ENCODE measurements around the gene DGCR8.
"Not testable (repeated sequence)": the region's sequence is repeated elsewhere in the genome, so short reads cannot be mapped to it uniquely, and the experiment has no call there.

Gene DGCR8

DNA sequence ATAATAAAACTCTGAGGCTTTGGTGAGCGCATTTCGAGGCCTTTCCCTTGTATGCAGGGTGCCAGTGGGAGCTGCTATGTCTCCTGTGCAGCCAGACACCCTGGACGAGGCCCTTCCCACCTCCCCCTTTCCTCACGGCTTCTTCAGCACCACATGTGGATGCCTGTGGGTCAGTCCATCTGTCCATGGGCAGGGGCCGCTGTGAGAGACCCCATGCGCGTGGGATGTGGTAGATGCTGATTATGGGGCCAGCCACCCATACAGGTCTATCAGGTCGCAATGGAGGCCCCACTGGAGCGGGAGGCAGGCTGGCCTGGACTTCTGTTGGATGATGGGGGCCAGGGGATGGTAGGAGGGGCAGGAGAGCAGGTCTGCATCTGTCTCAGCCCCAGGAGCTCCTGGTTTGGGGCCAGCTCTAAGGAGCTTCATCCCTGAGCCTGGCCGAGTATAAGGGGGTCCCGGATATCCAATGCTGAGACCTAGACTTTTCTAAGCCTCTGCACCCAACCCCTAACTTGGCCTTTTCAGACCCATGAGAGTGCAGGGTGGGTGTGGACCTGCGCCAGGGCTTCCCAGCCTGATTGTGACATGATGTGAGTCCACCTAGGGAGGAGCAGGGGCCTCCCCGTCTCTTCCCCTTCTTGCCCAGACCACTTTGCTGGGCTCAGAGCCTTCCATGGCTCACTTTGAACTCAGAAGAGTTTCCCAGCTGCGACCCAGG, 14.0 kb upstream of the DGCR8 start:
- in situ Hi-C loops (cut with MboI; ENCODE audit: low sequenced_read_pairs): no loop called here

DNA sequence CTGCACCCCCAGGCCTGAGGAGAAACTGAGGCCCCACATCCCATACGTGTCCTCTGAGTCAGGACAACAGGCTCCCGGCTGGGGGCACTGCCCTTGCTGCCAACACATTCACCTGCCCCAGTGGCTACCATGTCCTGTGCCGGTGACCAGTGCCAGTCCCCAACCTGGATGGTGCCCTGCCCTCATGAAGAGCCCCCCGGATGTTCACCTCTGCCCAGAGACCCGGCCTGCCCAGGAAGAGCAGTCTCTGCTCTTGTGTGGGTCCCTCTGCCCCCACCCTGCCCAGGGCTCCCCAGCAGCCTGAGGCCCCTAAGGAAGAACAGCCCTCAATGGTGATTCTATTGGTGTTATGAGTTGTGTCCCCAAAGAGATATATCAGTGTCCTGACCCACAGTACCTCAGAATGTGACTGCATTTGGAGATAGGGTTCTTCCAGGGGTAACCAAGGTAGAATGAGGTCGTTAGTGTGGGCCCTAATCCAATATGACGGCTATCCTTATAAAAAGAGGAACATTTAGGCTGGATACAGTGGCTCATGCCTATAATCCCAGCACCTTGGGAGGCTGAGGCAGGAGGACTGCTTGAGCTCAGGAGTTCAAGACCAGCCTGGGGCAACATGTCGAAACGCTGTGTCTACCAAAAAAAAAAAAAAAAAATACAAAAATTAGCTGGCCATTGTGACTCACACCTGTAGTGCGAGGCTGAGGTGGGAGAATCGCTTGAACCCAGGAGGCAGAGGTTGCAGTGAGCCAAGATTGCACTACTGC, 13.2 kb upstream of the DGCR8 start:
- in situ Hi-C loops (cut with MboI; ENCODE audit: low sequenced_read_pairs): no loop called here

DNA sequence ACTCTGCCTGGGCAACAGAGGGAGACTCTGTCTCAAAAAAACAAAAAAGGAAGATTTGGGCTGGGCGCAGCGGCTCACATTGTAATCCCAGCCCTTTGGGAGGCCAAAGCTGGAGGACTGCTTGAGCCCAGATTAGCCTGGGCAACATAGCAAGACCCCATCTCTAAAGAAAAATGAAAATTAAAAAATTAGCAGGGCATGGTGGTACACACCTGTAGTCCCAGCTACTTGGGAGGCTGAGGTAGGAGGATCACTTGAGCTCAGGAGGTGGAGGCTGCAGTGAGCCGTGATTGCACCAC, 12.7 kb upstream of the DGCR8 start:
- in situ Hi-C loops (cut with MboI; ENCODE audit: low sequenced_read_pairs): not testable (repeated sequence)

DNA sequence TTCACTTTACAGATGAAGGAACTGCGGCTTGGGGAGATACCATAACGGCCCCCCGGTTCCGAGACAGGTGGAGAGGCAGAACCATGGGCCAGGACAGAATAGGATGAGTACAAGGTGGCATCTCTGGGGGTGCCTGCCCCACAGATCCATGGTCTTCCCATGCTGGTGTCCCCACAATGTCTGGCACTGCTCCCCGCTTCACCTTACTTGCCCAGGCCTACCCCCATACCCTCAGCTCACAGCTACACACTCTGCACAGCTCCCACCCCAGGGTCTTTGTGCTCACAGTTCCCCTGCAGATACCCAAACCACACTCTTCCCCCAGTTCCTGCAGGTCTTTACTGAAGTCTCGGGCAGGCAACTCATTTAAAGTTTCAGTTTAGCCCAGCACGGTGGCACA, 11.4 kb upstream of the DGCR8 start:
- in situ Hi-C loops (cut with MboI; ENCODE audit: low sequenced_read_pairs): no loop called here

DNA sequence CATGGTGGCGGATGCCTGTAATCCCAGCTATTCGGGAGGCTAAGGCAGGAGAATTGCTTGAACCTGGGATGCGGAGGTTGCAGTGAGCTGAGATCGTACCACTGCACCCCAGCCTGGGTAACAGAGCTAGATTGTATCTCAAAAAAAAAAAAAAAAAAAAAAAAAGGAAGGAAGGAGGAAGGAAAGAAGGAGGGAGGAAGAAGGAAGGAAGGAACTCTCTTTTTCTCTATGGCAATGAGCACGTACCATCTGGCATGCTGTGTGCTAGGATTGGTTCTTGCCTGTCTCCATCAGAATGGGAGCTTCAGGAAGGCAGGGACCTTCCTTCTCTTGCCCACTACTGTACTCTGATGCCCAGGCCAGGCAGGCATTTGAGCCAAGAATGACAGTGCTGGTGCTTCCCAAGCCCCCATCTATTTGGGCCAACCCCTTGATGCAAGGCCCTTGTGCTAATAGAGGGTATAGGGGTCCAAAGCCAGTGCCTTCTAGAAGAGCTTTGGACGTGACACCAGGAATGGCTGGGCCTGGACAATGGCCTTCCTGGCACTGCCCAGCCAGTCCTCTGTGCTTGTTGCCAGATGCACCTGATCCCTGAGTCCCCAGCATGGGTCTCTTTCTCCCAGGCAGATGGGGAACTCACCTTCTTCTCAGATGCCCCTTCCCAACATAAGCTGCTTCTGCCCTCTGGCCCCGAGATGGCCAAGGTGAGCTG, 10.6 kb upstream of the DGCR8 start:
- in situ Hi-C loops (cut with MboI; ENCODE audit: low sequenced_read_pairs): no loop called here

DNA sequence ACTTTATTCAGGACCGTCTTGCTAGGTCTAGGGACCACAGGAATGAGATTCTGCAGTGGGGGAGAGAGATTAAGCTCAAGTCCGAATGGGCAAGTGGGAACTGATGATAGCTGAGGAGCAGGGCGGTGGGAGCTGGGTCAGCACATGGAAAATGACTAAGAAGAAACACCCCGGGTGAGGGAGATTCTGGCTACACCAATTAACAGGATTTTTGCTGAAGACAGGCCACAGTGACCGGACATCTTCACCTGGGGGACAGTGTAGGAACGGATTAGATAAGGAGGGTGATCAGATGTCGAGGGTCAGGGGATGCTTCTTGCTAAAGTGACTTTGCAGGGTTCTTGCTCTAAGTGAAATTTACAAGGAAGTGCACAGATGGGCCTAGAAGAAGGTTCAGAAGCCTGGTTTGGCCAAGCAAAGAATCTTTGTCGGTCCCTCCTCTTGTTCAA, 8.5 kb upstream of the DGCR8 start:
- in situ Hi-C loops (cut with MboI; ENCODE audit: low sequenced_read_pairs): no loop called here

DNA sequence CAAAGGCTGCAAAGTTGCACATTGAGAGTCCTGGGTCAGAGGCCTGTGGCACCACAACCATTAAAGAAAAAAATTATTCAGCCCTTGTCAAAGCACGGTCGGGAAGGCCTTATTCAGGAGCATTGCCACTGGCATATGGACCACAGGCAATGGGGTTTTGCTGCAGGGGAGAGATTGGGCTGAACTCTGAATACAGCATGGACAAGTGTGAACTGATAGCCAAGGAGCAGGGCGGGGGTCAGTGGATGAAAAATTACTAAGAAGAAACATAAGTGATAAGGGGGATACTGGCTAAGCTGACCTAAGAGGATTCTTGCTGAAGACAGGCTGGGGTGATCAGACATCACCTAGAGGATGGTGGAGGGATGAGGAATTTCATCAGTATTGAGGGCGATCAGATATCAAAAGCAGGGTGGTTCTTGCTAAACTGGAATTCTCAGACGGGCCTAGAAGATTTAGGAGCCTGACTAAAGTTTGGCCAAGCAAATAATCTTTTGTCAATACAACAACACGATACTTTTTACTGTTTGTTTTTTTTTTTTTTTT, 3.3 kb upstream of the DGCR8 start:
- in situ Hi-C loops (cut with MboI; ENCODE audit: low sequenced_read_pairs): no loop called here

DNA sequence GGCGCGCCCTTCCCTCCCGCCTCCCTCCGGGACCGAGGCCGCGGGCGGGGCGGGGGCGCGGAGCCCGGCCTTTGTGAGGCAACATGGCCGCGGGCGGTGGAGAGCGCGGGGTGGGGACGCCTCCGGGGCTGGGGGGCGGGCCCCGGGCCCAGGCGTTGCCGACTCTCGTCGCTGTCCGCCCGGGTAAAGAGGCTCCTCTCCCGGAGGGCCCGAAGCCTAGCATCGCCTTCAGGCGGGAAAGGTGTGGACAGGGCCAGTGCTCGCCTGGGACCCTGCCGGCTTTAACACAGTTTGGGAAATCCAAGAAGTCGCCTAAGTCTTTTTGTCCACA, 369 bp downstream of the DGCR8 start:
- in situ Hi-C loops (cut with MboI; ENCODE audit: low sequenced_read_pairs): no loop called here

DNA sequence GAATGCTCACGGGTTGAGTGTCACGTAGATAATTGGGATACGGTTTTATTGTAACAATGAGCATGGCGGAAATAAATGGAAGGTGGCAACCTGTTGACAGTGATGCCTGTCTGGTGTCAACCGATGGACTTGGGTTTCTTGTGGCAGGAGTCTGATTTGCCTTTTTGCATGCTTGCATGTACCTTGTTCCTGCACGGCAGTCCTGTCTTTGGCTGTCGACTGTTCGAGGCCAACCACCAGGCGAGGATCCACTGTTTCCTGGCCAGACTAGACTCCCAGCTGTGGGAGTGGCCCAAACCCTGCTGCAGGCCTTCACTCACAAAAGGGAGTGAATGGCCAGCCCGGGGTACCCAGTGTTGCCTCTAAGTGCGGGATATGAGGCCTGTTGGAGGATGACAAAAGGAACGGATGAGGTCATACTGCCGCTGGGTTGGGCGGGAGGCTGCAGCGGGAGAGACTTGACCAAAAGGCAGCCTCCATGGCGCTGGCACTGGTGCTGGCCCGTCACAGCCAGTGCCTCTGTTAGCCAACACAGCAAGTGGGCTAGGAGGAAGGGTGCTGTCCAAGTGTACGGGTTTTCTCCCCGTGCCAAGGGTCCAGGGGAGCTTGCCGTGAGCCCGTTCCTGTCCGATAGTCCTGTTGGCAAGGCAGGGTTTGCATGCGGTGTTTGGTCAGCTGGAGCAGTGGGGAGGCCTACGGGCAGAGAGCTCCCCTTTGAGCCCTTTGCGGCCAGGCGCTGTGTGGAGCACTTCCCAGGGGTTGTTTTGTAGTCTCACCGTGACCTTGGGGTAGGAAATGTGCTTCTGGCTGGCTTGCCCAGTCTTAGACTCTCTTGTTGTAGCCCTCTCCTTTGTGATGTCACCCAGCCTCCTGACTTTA, 974 bp downstream of the DGCR8 start:
- in situ Hi-C loops (cut with MboI; ENCODE audit: low sequenced_read_pairs): no loop called here

DNA sequence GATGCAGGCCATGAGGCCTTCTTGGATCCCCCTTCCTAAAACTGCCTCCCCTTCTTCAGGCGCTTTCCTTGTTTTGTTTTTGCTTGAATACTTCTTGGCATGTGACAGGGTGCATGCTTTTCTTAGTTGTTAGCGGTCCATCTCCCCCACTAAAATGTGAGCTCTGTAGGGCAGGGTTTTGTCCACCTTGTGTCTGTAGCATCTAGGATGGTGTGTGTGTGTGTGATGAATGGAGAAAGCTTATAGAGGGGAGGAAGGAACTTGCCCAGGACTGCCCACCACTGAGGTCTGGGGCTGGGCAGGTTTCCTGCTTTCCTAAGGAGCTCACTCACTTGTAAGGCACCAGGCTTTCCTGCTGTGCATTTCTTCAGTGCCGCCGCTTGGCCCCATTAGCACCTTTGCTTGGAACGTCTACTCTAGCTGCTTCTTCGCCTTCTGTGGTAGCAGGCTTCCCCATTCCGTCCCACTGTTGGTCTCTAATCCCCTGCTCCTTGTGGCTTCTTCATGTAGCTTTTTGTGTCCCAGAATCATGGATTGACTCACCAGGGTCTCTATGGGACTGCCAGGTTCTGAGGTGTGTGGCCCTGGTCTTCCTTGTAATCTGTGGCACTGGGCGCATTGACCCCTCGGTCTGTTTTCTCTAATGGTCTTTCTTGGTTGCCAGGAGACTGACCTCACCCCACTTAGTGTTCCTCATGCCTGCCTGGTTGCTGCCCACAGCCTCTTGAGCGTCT, 3.3 kb downstream of the DGCR8 start:
- in situ Hi-C loops (cut with MboI; ENCODE audit: low sequenced_read_pairs): no loop called here

DNA sequence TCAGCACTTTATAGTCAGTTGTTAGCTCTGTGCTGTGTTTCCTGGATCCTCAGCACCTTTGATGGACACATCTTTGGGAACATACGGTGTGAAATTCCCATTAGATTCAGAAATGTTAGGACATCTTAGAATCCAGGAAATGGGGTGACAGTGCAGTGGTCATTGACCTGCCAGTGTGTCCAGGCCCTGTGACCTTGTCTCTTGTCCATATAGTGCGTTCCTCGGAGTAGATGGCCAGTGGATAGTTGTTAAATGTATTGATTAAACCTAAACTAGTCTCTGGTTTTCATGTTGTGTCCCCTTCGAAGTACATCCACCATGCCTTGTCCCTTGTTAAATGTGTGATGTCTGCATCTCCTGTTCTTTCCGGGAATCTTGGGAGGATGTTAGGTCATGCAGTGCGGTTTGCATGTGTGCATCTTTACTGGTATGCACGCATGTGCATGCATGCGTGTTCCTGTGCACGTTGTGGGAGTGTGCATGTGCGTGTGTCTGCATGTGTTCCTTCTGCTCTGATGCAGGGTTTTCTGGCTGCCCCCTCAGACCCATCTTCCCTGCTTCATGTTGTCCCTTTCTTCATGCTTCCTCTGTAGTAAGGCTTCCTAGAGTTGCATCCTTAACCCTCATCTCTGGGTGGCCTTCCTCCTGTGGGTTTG, 4.0 kb downstream of the DGCR8 start:
- in situ Hi-C loops (cut with MboI; ENCODE audit: low sequenced_read_pairs): no loop called here

DNA sequence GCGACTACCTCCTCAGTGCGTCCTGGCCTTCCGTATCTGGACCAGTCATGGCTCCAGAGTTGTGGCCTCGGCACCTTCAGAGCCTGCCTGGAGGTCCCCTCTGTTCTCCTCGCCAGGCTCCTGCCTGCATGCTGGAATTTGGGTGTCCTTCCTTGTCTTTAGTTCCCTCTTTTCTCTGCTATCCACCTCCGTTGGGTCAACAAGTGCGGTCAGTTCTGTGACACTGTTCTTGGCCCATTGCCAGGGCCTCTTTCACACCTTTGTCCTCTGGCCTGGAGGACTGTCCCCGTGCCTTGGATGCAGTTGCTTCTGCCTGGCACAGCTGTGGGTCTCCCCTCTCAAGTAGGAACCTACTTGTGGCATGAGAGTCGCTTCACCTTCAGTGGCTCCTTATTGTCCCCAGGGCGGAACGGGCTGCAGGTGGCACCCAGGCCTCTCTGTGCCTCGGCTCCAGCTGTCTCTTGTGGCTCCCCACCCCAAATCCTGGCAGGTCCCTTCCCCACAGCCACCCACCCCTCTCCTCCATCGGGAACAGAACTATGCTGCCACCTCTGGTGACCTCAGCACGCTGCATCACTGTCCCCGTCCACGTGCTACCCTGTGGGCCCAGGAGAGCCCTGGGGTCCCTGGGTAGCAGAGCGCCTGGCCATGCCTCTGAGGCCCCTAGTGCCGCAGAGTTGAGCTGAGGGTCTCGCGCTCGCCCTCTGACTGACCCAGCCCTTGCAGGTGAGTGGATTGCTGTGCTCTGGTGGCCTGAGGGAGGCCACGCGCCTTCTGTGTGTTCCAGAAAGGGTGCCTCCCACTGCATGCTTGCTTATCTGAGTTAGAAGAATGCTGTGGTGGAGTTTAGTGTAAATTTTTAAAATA, 4.7 kb downstream of the DGCR8 start:
- in situ Hi-C loops (cut with MboI; ENCODE audit: low sequenced_read_pairs): no loop called here

DNA sequence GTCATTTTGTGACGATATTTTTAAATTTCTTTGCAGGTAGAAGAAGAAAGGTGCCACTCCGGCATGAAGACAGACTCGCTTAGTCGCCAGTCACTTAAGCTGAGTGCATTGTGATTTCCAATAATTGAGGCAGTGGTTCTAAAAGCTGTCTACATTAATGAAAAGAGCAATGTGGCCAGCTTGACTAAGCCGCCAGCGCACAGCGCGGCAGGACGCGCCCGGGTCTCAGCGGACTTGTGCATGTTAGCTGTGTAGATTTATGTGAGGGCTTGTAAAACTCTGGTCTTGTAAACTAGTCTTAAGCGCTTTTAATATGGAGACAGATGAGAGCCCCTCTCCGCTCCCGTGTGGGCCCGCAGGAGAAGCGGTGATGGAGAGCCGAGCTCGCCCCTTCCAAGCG, 5.6 kb downstream of the DGCR8 start:
- in situ Hi-C loops (cut with MboI; ENCODE audit: low sequenced_read_pairs): no loop called here

DNA sequence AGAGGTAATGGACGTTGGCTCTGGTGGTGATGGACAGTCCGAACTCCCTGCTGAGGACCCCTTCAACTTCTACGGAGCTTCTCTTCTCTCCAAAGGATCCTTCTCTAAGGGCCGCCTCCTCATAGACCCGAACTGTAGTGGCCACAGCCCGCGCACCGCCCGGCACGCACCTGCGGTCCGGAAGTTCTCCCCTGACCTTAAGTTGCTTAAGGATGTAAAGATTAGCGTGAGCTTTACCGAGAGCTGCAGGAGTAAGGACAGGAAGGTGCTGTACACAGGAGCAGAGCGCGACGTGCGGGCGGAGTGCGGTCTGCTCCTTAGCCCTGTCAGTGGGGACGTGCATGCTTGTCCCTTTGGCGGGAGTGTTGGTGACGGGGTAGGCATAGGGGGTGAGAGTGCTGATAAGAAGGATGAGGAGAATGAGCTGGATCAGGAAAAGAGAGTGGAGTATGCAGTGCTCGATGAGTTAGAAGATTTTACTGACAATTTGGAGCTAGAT, 6.1 kb downstream of the DGCR8 start:
- in situ Hi-C loops (cut with MboI; ENCODE audit: low sequenced_read_pairs): no loop called here

DNA sequence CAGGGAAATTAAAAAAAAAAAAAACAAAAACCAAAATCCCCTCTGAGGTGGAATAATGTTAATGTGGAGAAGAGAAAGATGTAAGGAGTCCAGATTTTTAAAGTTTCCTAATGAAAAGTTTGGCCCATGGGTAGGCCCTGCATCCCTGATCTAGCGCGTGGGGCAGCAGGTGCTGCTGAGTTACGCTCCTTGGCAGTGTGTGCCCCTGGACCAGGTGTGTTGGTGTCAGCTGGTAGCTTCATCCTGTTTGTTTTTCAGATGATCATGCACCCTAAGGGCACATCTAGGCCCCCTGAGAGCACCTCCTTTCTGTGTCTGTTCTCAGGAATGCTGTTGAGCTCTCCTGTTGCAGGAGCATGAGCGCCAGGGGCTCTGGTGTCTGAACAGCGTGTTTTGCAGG, 6.7 kb downstream of the DGCR8 start:
- in situ Hi-C loops (cut with MboI; ENCODE audit: low sequenced_read_pairs): no loop called here

DNA sequence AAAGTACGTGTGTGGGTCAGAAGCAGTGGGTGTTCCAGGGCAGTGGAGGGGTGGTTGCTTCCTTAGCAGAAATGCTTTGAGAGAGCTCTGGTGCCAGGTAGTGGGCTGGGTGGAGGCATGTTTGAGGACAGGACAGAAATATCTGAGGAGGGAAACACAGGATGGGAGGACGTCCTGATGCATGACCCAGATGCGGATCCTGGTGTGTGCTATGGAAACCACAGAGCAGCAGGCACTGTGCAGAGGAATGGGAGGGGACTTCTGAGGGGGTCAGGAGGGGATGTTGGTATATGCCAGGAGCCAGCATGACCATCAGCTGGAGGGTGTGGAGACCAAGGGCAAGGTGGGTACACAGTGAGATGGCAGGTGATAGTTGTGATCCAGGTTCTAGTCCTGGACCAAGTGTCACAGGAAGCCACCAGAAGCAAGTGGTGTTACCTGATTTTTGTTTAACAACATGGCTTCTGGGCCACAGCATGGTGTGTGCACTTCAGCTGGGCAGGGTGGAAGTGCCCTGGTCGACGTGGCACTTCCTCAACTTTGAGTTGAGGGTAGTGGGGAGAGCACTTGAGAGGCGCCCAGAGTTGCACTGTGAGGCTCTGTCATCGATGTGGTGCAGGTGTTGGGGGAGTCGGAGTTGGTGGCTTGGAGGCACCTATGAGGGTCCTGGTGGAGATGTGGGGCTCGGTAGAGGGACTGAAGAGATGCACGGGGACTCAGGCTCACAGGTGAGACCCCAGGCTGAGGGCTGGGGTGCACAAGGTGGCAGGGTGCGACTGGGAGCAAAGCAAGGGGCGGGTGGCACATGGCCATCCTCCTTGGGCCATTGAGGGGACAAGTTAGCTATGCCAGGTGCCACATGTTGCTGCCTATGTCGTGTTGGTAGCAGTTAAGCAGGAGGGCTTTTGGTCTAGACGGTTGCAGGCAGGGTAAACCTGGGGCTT, 7.5 kb downstream of the DGCR8 start:
- in situ Hi-C loops (cut with MboI; ENCODE audit: low sequenced_read_pairs): no loop called here

DNA sequence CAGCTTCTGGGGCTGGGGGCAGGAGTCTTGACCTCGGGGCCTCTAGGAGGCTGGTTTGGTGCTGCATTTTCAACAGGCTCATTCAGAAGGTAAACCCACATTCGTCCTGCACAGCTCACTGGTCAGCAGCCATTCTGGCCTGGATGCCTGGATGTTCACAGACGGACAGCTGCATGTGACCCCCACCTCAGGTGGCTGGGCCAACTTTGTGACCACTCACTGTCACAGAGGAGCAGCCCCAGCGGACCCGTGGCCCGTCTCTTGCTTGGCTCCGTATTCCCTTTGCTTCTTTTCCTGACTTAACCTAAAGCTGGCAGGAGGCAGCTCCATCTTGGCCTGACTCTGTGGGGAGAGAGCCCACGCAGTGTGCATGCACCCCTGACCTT, 8.2 kb downstream of the DGCR8 start:
- in situ Hi-C loops (cut with MboI; ENCODE audit: low sequenced_read_pairs): no loop called here

All from hTERT RPE-1 (cell line).